IMR-90 (cell line): ENCODE data around the gene MORC2. TPM values are rescaled to one million over a fixed set of nuclear protein-coding genes. Genes with fewer than 3 reads are reported as not detected.

Source experiments
- ATAC-seq: fragments of 200-7000 bp; cut with Tn5 transposase; 2 replicates; pipeline ENCODE4 v1.9.1; 2020; ENCODE audit warnings: low read depth, mild to moderate bottlenecking, moderate library complexity
- BruUV-seq: library from RNA; stranded (reverse); fragments of 400-500 nt; replicated peaks from 2 replicates; lab custom pipeline; 2021; lab: Mats Ljungman, UMichigan
- CTCF ChIA-PET: fragments of 300-600 bp; formaldehyde crosslinking; extraction: SDS; loops from one replicate; lab custom pipeline; 2021; ENCODE audit warnings: antibody characterized with exemption; lab: Yijun Ruan, JAX
- POLR2A ChIA-PET: fragments of 300-600 bp; sonication (Branson Sonifier 250); formaldehyde crosslinking; loops from one replicate; lab custom pipeline; 2022; ENCODE audit warnings: antibody characterized with exemption; ENCODE audit not compliant: unreplicated experiment; lab: Charles Lee
- DNase-seq: peaks from one replicate; pipeline ENCODE4 v3.0.0; 2013
- H2AFZ ChIP-seq: replicated peaks from 2 replicates; pipeline ENCODE3; 2013; ENCODE audit warnings: low read length, mild to moderate bottlenecking; ENCODE audit not compliant: poor library complexity
- H2AK5ac ChIP-seq: 2 replicates; pipeline ENCODE4 v1.6.1; 2013; ENCODE audit warnings: low read depth, low read length, inconsistent platforms
- H2AK9ac ChIP-seq: replicated peaks from 2 replicates; pipeline ENCODE3; 2013; ENCODE audit warnings: mild to moderate bottlenecking, low read depth, low read length, moderate library complexity; ENCODE audit not compliant: poor library complexity
- H2BK120ac ChIP-seq: 2 replicates; pipeline ENCODE4 v1.6.1; 2013; ENCODE audit warnings: low read depth, low read length, inconsistent platforms
- H2BK15ac ChIP-seq: 3 replicates; pipeline ENCODE4 v1.6.1; 2013; ENCODE audit warnings: low read depth, low read length, inconsistent platforms
- H2BK20ac ChIP-seq: 2 replicates; pipeline ENCODE4 v1.6.1; 2013; ENCODE audit warnings: low read depth, mild to moderate bottlenecking, inconsistent platforms, low read length, moderate library complexity
- H2BK5ac ChIP-seq: 2 replicates; pipeline ENCODE4 v1.6.1; 2013; ENCODE audit warnings: mild to moderate bottlenecking, low read depth, low read length, inconsistent platforms; ENCODE audit not compliant: poor library complexity, severe bottlenecking
- H3K14ac ChIP-seq: replicated peaks from 2 replicates; pipeline ENCODE4 v1.6.1; 2013; ENCODE audit warnings: low read depth, low read length, inconsistent platforms
- H3K18ac ChIP-seq: 2 replicates; pipeline ENCODE4 v1.6.1; 2013; ENCODE audit warnings: low read depth, low read length, control low read depth
- H3K23ac ChIP-seq: 2 replicates; pipeline ENCODE4 v1.6.1; 2013; ENCODE audit warnings: low read depth, low read length, inconsistent platforms
- H3K27ac ChIP-seq: 2 replicates; pipeline ENCODE4 v1.5.1; 2013; ENCODE audit warnings: mild to moderate bottlenecking, control low read depth, low read length; ENCODE audit not compliant: insufficient read depth
- H3K27me3 ChIP-seq: 2 replicates; pipeline ENCODE4 v1.6.1; 2013; ENCODE audit warnings: low read length; ENCODE audit not compliant: control insufficient read depth, insufficient read depth
- H3K36me3 ChIP-seq: 2 replicates; pipeline ENCODE4 v1.6.1; 2013; ENCODE audit warnings: low read length, mixed read lengths; ENCODE audit not compliant: control insufficient read depth, insufficient read depth
- H3K4ac ChIP-seq: 2 replicates; pipeline ENCODE4 v1.6.1; 2013; ENCODE audit warnings: low read depth, low read length, inconsistent platforms
- H3K4me1 ChIP-seq: 2 replicates; pipeline ENCODE4 v1.6.1; 2013; ENCODE audit warnings: low read length, mixed read lengths; ENCODE audit not compliant: control insufficient read depth, insufficient read depth
- H3K4me2 ChIP-seq: 2 replicates; pipeline ENCODE4 v1.6.1; 2013; ENCODE audit warnings: low read depth, mild to moderate bottlenecking, control low read depth, low read length, moderate library complexity
- H3K4me3 ChIP-seq: 2 replicates; pipeline ENCODE4 v1.5.1; 2013; ENCODE audit warnings: low read depth, mild to moderate bottlenecking, control low read depth, low read length, moderate library complexity; ENCODE audit not compliant: insufficient read depth
- H3K56ac ChIP-seq: 2 replicates; pipeline ENCODE4 v1.6.1; 2013; ENCODE audit warnings: low read length, inconsistent platforms; ENCODE audit not compliant: insufficient read depth; ENCODE audit errors: extremely low read depth
- H3K79me1 ChIP-seq, 2 experiments: 2 replicates each; pipeline ENCODE4 v1.6.1; 2013; ENCODE audit warnings: low read length in 2 of 2, inconsistent platforms in 1 of 2, low read depth in 1 of 2
- H3K9ac ChIP-seq: 2 replicates; pipeline ENCODE4 v1.6.1; 2013; ENCODE audit warnings: low read depth, low read length, control low read depth
- H3K9me1 ChIP-seq: 2 replicates; pipeline ENCODE4 v1.6.1; 2013; ENCODE audit warnings: low read length, inconsistent platforms; ENCODE audit not compliant: insufficient read depth
- H3K9me3 ChIP-seq: 2 replicates; pipeline ENCODE4 v1.6.1; 2013; ENCODE audit warnings: low read length; ENCODE audit not compliant: control insufficient read depth, insufficient read depth
- H4K20me1 ChIP-seq: 2 replicates; pipeline ENCODE4 v1.6.1; 2013; ENCODE audit warnings: low read length, inconsistent platforms; ENCODE audit not compliant: insufficient read depth
- H4K5ac ChIP-seq: 2 replicates; pipeline ENCODE4 v1.6.1; 2013; ENCODE audit warnings: mild to moderate bottlenecking, low read depth, low read length, control low read depth
- H4K8ac ChIP-seq, 2 experiments: 2 replicates each; pipeline ENCODE4 v1.6.1; 2013; ENCODE audit warnings: low read depth in 2 of 2, low read length in 2 of 2, control low read depth in 1 of 2, inconsistent platforms in 1 of 2
- H4K91ac ChIP-seq: 2 replicates; pipeline ENCODE4 v1.6.1; 2013; ENCODE audit warnings: low read depth, low read length, inconsistent platforms; ENCODE audit not compliant: insufficient read depth
- CEBPB ChIP-seq: IDR thresholded peaks from 2 replicates; pipeline ENCODE4 v1.6.1; 2012; ENCODE audit warnings: low read depth, low read length, improper control_type of control experiment
- CHD1 ChIP-seq: IDR thresholded peaks from 2 replicates; pipeline ENCODE4 v1.6.1; 2012; ENCODE audit warnings: low read depth, low read length, improper control_type of control experiment
- FOS ChIP-seq: fragments of 150-350 bp; IDR thresholded peaks from 2 replicates; pipeline ENCODE4 v1.6.1; 2016; ENCODE audit warnings: low read depth, low read length
- NFE2L2 ChIP-seq: fragments of 150-350 bp; IDR thresholded peaks from 2 replicates; pipeline ENCODE4 v1.6.1; 2016; ENCODE audit warnings: low read depth, mild to moderate bottlenecking, low read length
- POLR2A ChIP-seq: IDR thresholded peaks from 2 replicates; pipeline ENCODE4 v1.6.1; 2012; ENCODE audit warnings: mild to moderate bottlenecking, low read depth, low read length
- RCOR1 ChIP-seq: IDR thresholded peaks from 2 replicates; pipeline ENCODE4 v1.6.1; 2012; ENCODE audit warnings: mild to moderate bottlenecking, low read length, improper control_type of control experiment; ENCODE audit not compliant: insufficient replicate concordance
- SMC3 ChIP-seq: fragments of 150-350 bp; IDR thresholded peaks from 2 replicates; pipeline ENCODE4 v1.6.1; 2016; ENCODE audit warnings: low read depth, mild to moderate bottlenecking, antibody characterized with exemption, low read length, moderate library complexity
- WGBS, 2 experiments: methylation state at CpG; one replicate each; pipeline versions ENCODE4 v1.1.5 to v1.1.7; 2013; ENCODE audit warnings: missing lambda C conversion rate in 2 of 2; ENCODE audit not compliant: insufficient read length in 1 of 2; ENCODE audit errors: extremely low coverage in 2 of 2; 5-methylcytosine and 5-hydroxymethylcytosine counted together
- dilution Hi-C: fragments of 300-500 bp; cut with HindIII; formaldehyde crosslinking; loops from one replicate; pipeline ENCODE4 v1.14.3; 2018; ENCODE audit warnings: low sequenced_read_pairs; ENCODE audit not compliant: unreplicated experiment
- in situ Hi-C: fragments of 300-500 bp; cut with MboI; formaldehyde crosslinking; loops from 3 replicates; pipeline ENCODE4 v1.14.3; 2019; ENCODE audit warnings: low sequenced_read_pairs, inconsistent platforms, mixed read lengths
- intact Hi-C: fragments of 100-400 bp; cut with micrococcal nuclease; formaldehyde crosslinking; loops from 2 replicates; pipeline ENCODE4 v1.10.0; 2022
- polyA plus RNA-seq, 3 experiments: library from polyadenylated mRNA; depleted of rRNA; stranded (reverse); fragments of >200 nt; gene quantifications; 2 replicates each; pipeline ENCODE4 v1.2.3, GENCODE V29; 2012; ENCODE audit warnings: low replicate concordance in 1 of 3
- total RNA-seq: library from RNA; depleted of rRNA; stranded (reverse); fragments of >200 nt; gene quantifications from 2 replicates; pipeline ENCODE4 v1.2.3, GENCODE V29; 2012
- TF ChIP-seq, protein P1 (sequence below): fragments of 150-350 bp; IDR thresholded peaks from 2 replicates; pipeline ENCODE4 v1.6.1; 2016; ENCODE audit warnings: low read depth, mild to moderate bottlenecking, low read length, moderate library complexity, borderline replicate concordance
- TF ChIP-seq, protein P2 (sequence below): conservative IDR thresholded peaks from 2 replicates; pipeline ENCODE4 v1.5.1; 2012; ENCODE audit warnings: mild to moderate bottlenecking, low read depth, low read length, improper control_type of control experiment
- TF ChIP-seq, protein P3 (sequence below): fragments of 150-350 bp; IDR thresholded peaks from 2 replicates; pipeline ENCODE4 v1.6.1; 2017; ENCODE audit warnings: mild to moderate bottlenecking, antibody characterized with exemption, low read length, low read depth

MORC2 gene
- total and polyA plus RNA-seq, 2 of the 4 experiments (the other 2 are of a cell fraction) = 15.8 to 24.7 TPM

DNA sequence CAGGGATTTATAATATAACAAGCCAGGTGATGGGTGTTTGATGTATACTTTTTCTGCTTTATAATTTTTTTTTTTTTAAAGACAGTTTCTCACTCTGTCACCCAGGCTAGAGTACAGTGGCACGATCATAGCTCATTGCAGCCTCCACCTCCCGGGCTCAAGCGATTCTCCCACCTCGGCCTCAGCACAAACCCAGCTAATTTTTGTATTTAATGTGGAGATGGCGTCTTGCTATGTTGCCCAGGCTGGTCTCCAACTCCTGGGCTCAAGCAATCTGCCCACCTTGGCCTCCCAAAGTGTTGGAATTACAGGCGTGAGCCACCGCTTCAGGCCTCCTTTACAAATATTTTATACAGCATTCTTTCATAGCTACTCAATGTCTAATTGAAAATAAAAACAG lies 48.6 kb downstream of the MORC2 start:
- Histone ChIP-seq H3K36me3 (peaks cover 4% of the 10 kb centered on the region; the same call in 1 of the 2 replicates), H4K91ac (no peak overlapping the region), H2BK5ac (no peak overlapping the region), H2BK120ac (no peak overlapping the region), H4K5ac (no peak overlapping the region), H3K9me1 (no peaks in the 10 kb centered on the region; the same call in 1 of the 2 replicates), H3K9ac (no peak overlapping the region), H2AFZ (no peak overlapping the region), H4K20me1 (no peaks in the 10 kb centered on the region), H3K4me2 (no peak overlapping the region), H3K4me3 (no peak overlapping the region), H4K8ac (no peak overlapping the region), H3K9me3 (no peaks in the 10 kb centered on the region), H3K4ac (no peak overlapping the region), H2AK9ac (no peak overlapping the region), H3K18ac (no peak overlapping the region), H2BK15ac (no peak overlapping the region), H3K79me1 (no peaks in the 10 kb centered on the region; a peak in 1 of 4 replicates), H3K27ac (no peak overlapping the region), H3K27me3 (no peaks in the 10 kb centered on the region), H2BK20ac (no peak overlapping the region), H2AK5ac (no peak overlapping the region), H3K56ac (no peak overlapping the region), H3K14ac (no peak overlapping the region), H3K23ac (no peak overlapping the region), H3K4me1 (no peaks in the 10 kb centered on the region; the same call in 1 of the 2 replicates)
- TF ChIP-seq NFE2L2 (no peak), SMC3 (no peak), RCOR1 (no peak), CHD1 (no peak), POLR2A (no peak), CEBPB (no peak), FOS (no peak)
- TF ChIP-seq, protein P1, sequence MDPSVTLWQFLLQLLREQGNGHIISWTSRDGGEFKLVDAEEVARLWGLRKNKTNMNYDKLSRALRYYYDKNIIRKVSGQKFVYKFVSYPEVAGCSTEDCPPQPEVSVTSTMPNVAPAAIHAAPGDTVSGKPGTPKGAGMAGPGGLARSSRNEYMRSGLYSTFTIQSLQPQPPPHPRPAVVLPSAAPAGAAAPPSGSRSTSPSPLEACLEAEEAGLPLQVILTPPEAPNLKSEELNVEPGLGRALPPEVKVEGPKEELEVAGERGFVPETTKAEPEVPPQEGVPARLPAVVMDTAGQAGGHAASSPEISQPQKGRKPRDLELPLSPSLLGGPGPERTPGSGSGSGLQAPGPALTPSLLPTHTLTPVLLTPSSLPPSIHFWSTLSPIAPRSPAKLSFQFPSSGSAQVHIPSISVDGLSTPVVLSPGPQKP = no peak
- TF ChIP-seq, protein P2, sequence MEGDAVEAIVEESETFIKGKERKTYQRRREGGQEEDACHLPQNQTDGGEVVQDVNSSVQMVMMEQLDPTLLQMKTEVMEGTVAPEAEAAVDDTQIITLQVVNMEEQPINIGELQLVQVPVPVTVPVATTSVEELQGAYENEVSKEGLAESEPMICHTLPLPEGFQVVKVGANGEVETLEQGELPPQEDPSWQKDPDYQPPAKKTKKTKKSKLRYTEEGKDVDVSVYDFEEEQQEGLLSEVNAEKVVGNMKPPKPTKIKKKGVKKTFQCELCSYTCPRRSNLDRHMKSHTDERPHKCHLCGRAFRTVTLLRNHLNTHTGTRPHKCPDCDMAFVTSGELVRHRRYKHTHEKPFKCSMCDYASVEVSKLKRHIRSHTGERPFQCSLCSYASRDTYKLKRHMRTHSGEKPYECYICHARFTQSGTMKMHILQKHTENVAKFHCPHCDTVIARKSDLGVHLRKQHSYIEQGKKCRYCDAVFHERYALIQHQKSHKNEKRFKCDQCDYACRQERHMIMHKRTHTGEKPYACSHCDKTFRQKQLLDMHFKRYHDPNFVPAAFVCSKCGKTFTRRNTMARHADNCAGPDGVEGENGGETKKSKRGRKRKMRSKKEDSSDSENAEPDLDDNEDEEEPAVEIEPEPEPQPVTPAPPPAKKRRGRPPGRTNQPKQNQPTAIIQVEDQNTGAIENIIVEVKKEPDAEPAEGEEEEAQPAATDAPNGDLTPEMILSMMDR = no peak
- TF ChIP-seq, protein P3, sequence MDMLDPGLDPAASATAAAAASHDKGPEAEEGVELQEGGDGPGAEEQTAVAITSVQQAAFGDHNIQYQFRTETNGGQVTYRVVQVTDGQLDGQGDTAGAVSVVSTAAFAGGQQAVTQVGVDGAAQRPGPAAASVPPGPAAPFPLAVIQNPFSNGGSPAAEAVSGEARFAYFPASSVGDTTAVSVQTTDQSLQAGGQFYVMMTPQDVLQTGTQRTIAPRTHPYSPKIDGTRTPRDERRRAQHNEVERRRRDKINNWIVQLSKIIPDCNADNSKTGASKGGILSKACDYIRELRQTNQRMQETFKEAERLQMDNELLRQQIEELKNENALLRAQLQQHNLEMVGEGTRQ = no peak
- CTCF ChIA-PET = interaction anchor here (0.5 to 1.9 kb wide), 21 partner anchors 11 to 1551 kb away, joined by 3 to 12 read pairs (median 5); partner anchors contain the start of gene SLC35E4
- POLR2A ChIA-PET = no interaction called here
- in situ Hi-C loops = loop anchor here (5.0 to 10.0 kb wide), 2 partner anchors 158 to 285 kb away; partner anchors contain the start of gene SLC35E4
- no TSS peak for BruUV-seq
- ATAC-seq (no peak), DNase-seq (no peak)
- intact Hi-C loops = loop anchor here (1.0 kb wide), 2 partner anchors 157 to 286 kb away; no protein-coding TSS in a partner anchor
- WGBS, 2 experiments = no CpG with 5 or more reads among the region's 7 CpGs
- dilution Hi-C loops = no loop called here
